ENCODE data around the gene FTCD. TPM values are rescaled to one million over a fixed set of nuclear protein-coding genes. Genes with fewer than 3 reads are reported as not detected.
A peak's percentile ranks its signal among the peaks of the same experiment; 100 is the strongest.

Gene FTCD
- total RNA-seq, 1 donor from 2014 or later = not detected

- TF ChIP-seq CTCF (IDR thresholded peaks at IDR 0.05) (no peak), POLR2AphosphoS5 (IDR thresholded peaks at IDR 0.05; ENCODE audit: insufficient read depth in 1 of 2, low read depth in 1 of 2) (no peak), POLR2A (IDR thresholded peaks at IDR 0.05) (no peak)
- H3K4me1 ChIP-seq = peaks cover 28% of the 10 kb centered on the region
- H3K4me3 ChIP-seq = no peak overlapping the region
- no peak overlapping the region for H3K27ac ChIP-seq
- no peaks in the 10 kb centered on the region for H3K9me3 ChIP-seq
- no peaks in the 10 kb centered on the region for H3K27me3 ChIP-seq
- peak in 1 of 2 donors; percentile 77 for DNase-seq (ENCODE audit: extremely low spot score in 2 of 2)
- intact Hi-C loops (cut with DNase I) = no loop called here
- peaks cover 0 to 50% of the 10 kb centered on the region in 2 donors for H3K36me3 ChIP-seq
These were observed 38.5 kb upstream of the FTCD start for GRCh38 chr21:46193829-46194373.

- H3K4me1 ChIP-seq = peaks cover 41% of the 10 kb centered on the region
- H3K36me3 ChIP-seq = peaks cover 0 to 49% of the 10 kb centered on the region in 2 donors
- H3K9me3 ChIP-seq = no peaks in the 10 kb centered on the region
- H3K27ac ChIP-seq = peak overlapping the region; percentile 93
- TF ChIP-seq POLR2AphosphoS5 (IDR thresholded peaks at IDR 0.05; ENCODE audit: insufficient read depth in 1 of 2, low read depth in 1 of 2) (no peak), POLR2A (IDR thresholded peaks at IDR 0.05) (no peak), CTCF (IDR thresholded peaks at IDR 0.05) (no peak)
- no peak overlapping the region for H3K4me3 ChIP-seq
- H3K27me3 ChIP-seq = no peaks in the 10 kb centered on the region
- peak in 1 of 2 donors; percentile 85 for DNase-seq (ENCODE audit: extremely low spot score in 2 of 2)
- intact Hi-C loops (cut with DNase I) = no loop called here
These were observed 36.6 kb upstream of the FTCD start for GRCh38 chr21:46191686-46192575.

GRCh38 chr21:46191257-46191685 lies 35.9 kb upstream of the FTCD start:
- no peak overlapping the region for H3K4me3 ChIP-seq
- intact Hi-C loops (cut with DNase I) = no loop called here
- peaks cover 0 to 42% of the 10 kb centered on the region in 2 donors for H3K36me3 ChIP-seq
- peaks cover 41% of the 10 kb centered on the region for H3K4me1 ChIP-seq
- no peaks in the 10 kb centered on the region for H3K27me3 ChIP-seq
- peak in 1 of 2 donors; percentile 88 for DNase-seq (ENCODE audit: extremely low spot score in 2 of 2)
- no peaks in the 10 kb centered on the region for H3K9me3 ChIP-seq
- no peak for TF ChIP-seq CTCF (IDR thresholded peaks at IDR 0.05)
- no peak for TF ChIP-seq POLR2A (IDR thresholded peaks at IDR 0.05)
- TF ChIP-seq POLR2AphosphoS5 (IDR thresholded peaks at IDR 0.05; ENCODE audit: insufficient read depth in 1 of 2, low read depth in 1 of 2) = peak in 1 of 2 donors; percentile 46
- H3K27ac ChIP-seq = peak overlapping the region; percentile 93

- Histone ChIP-seq H3K27me3 (no peaks in the 10 kb centered on the region), H3K9me3 (no peaks in the 10 kb centered on the region), H3K4me1 (peaks cover 42% of the 10 kb centered on the region), H3K36me3 (peaks cover 0 to 35% of the 10 kb centered on the region in 2 donors), H3K4me3 (no peak overlapping the region), H3K27ac (peak overlapping the region; percentile 93)
- intact Hi-C loops (cut with DNase I) = no loop called here
- TF ChIP-seq POLR2A (IDR thresholded peaks at IDR 0.05) (no peak), POLR2AphosphoS5 (IDR thresholded peaks at IDR 0.05; ENCODE audit: insufficient read depth in 1 of 2, low read depth in 1 of 2) (no peak), CTCF (IDR thresholded peaks at IDR 0.05) (no peak)
- DNase-seq (ENCODE audit: extremely low spot score in 2 of 2) = peak in 1 of 2 donors; percentile 84
These were observed 35.2 kb upstream of the FTCD start for GRCh38 chr21:46190491-46191131.

Measured in vagina (tissue), 2 donors.